C4-2B (cell line): Measurements from ENCODE around the gene EOLA1.

Source experiments
- CTCF ChIP-seq: fragments of 450-650 bp; conservative IDR thresholded peaks from 2 replicates; pipeline ENCODE4 v1.5.1; 2017; ENCODE audit warnings: mild to moderate bottlenecking
- ZFX ChIP-seq: fragments of 450-650 bp; IDR thresholded peaks from 2 replicates; pipeline ENCODE4 v1.6.1; 2017

DNA sequence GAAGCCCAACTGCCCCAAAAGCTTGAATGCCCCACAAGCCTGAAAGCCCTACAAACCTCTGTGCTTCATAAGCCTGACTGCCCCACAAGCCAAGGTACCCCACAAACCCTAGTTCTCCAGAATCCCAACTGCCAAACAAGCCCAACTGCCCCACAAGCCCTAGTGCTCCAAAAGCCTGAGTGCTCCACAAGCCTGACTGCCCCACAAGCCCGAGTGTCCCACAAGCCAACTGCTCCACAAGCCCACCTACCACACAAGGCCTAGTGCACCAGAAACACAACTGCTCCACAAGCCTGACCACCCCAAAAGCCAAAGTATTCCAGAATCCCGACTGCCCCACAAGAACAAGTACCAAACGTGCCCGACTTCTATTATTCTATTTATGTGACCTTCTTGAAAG is 22.5 kb downstream of the EOLA1 start:
- TF ChIP-seq CTCF (no peak), ZFX (no peak)
